Measurements from ENCODE around the gene LRRC73. TPM values are rescaled to one million over a fixed set of nuclear protein-coding genes. Genes with fewer than 3 reads are reported as not detected.

The LRRC73 gene
- total RNA-seq, 1 donor from 2014 or later = not detected

GRCh38 chr6:43491750-43492661 is 18.1 kb downstream of the LRRC73 start:
- TF ChIP-seq CTCF (conservative IDR thresholded peaks at IDR 0.05; ENCODE audit: low read depth, low read length) = no peak
- H3K4me3 ChIP-seq (ENCODE audit: low read depth, low read length) = no peak overlapping the region
- DNase-seq (ENCODE audit: low read depth) = no peak

- no peak for TF ChIP-seq CTCF (conservative IDR thresholded peaks at IDR 0.05; ENCODE audit: low read depth, low read length)
- no peak for DNase-seq (ENCODE audit: low read depth)
Measured at GRCh38 chr6:43490523-43490939, 19.6 kb downstream of the LRRC73 start.

GRCh38 chr6:43489277-43490072 is 20.7 kb downstream of the LRRC73 start:
- DNase-seq (ENCODE audit: low read depth) = no peak
- TF ChIP-seq CTCF (conservative IDR thresholded peaks at IDR 0.05; ENCODE audit: low read depth, low read length) = no peak
- no peak overlapping the region for H3K4me3 ChIP-seq (ENCODE audit: low read depth, low read length)

More at GRCh38 chr6:43490523-43490939, 19.6 kb downstream of the LRRC73 start:
- no peak overlapping the region for H3K4me3 ChIP-seq (ENCODE audit: low read depth, low read length)

- DNase-seq (ENCODE audit: low read depth) = no peak
- H3K4me3 ChIP-seq (ENCODE audit: low read depth, low read length) = no peak overlapping the region
- no peak for TF ChIP-seq CTCF (conservative IDR thresholded peaks at IDR 0.05; ENCODE audit: low read depth, low read length)
Measured at GRCh38 chr6:43488667-43489276, 21.4 kb downstream of the LRRC73 start.

- H3K4me3 ChIP-seq (ENCODE audit: low read depth, low read length) = no peak overlapping the region
Measured at GRCh38 chr6:43481591-43482236, 28.4 kb downstream of the LRRC73 start.

More at GRCh38 chr6:43481591-43482236, 28.4 kb downstream of the LRRC73 start:
- no peak for DNase-seq (ENCODE audit: low read depth)
- no peak for TF ChIP-seq CTCF (conservative IDR thresholded peaks at IDR 0.05; ENCODE audit: low read depth, low read length)
